ENCODE results near the gene RXFP1.

The RXFP1 gene

GRCh38 chr4:158676076-158676475 lies 154.4 kb downstream of the RXFP1 start:
- DNase-seq = no peak

- DNase-seq = no peak
These were observed 157.1 kb downstream of the RXFP1 start for GRCh38 chr4:158678767-158679166.

- no peak for DNase-seq
These were observed 159.9 kb downstream of the RXFP1 start for GRCh38 chr4:158681629-158682028.

GRCh38 chr4:158682066-158682465 lies 160.4 kb downstream of the RXFP1 start:
- DNase-seq = no peak

GRCh38 chr4:158688813-158689212 lies 167.1 kb downstream of the RXFP1 start:
- no peak for DNase-seq

Measured in NCI-H187 treated with DMSO at 0.1 percent for 48 hours (cell line).